IMR-90 (cell line): ENCODE results near the gene PCED1B. TPM values are rescaled to one million over a fixed set of nuclear protein-coding genes. Genes with fewer than 3 reads are reported as not detected.

ENCODE experiments used
- ATAC-seq: fragments of 200-7000 bp; cut with Tn5 transposase; 2 replicates; pipeline ENCODE4 v1.9.1; 2020; ENCODE audit warnings: low read depth, mild to moderate bottlenecking, moderate library complexity
- BruUV-seq: library from RNA; stranded (reverse); fragments of 400-500 nt; replicated peaks from 2 replicates; lab custom pipeline; 2021; lab: Mats Ljungman, UMichigan
- CTCF ChIA-PET: fragments of 300-600 bp; formaldehyde crosslinking; extraction: SDS; loops from one replicate; lab custom pipeline; 2021; ENCODE audit warnings: antibody characterized with exemption; lab: Yijun Ruan, JAX
- POLR2A ChIA-PET: fragments of 300-600 bp; sonication (Branson Sonifier 250); formaldehyde crosslinking; loops from one replicate; lab custom pipeline; 2022; ENCODE audit warnings: antibody characterized with exemption; ENCODE audit not compliant: unreplicated experiment; lab: Charles Lee
- DNase-seq: peaks from one replicate; pipeline ENCODE4 v3.0.0; 2013
- H2AFZ ChIP-seq: replicated peaks from 2 replicates; pipeline ENCODE3; 2013; ENCODE audit warnings: low read length, mild to moderate bottlenecking; ENCODE audit not compliant: poor library complexity
- H2AK5ac ChIP-seq: 2 replicates; pipeline ENCODE4 v1.6.1; 2013; ENCODE audit warnings: low read depth, low read length, inconsistent platforms
- H2AK9ac ChIP-seq: replicated peaks from 2 replicates; pipeline ENCODE3; 2013; ENCODE audit warnings: mild to moderate bottlenecking, low read depth, low read length, moderate library complexity; ENCODE audit not compliant: poor library complexity
- H2BK120ac ChIP-seq: 2 replicates; pipeline ENCODE4 v1.6.1; 2013; ENCODE audit warnings: low read depth, low read length, inconsistent platforms
- H2BK15ac ChIP-seq: 3 replicates; pipeline ENCODE4 v1.6.1; 2013; ENCODE audit warnings: low read depth, low read length, inconsistent platforms
- H2BK20ac ChIP-seq: 2 replicates; pipeline ENCODE4 v1.6.1; 2013; ENCODE audit warnings: low read depth, mild to moderate bottlenecking, inconsistent platforms, low read length, moderate library complexity
- H2BK5ac ChIP-seq: 2 replicates; pipeline ENCODE4 v1.6.1; 2013; ENCODE audit warnings: mild to moderate bottlenecking, low read depth, low read length, inconsistent platforms; ENCODE audit not compliant: poor library complexity, severe bottlenecking
- H3K14ac ChIP-seq: replicated peaks from 2 replicates; pipeline ENCODE4 v1.6.1; 2013; ENCODE audit warnings: low read depth, low read length, inconsistent platforms
- H3K18ac ChIP-seq: 2 replicates; pipeline ENCODE4 v1.6.1; 2013; ENCODE audit warnings: low read depth, low read length, control low read depth
- H3K23ac ChIP-seq: 2 replicates; pipeline ENCODE4 v1.6.1; 2013; ENCODE audit warnings: low read depth, low read length, inconsistent platforms
- H3K27ac ChIP-seq: 2 replicates; pipeline ENCODE4 v1.5.1; 2013; ENCODE audit warnings: mild to moderate bottlenecking, control low read depth, low read length; ENCODE audit not compliant: insufficient read depth
- H3K27me3 ChIP-seq: 2 replicates; pipeline ENCODE4 v1.6.1; 2013; ENCODE audit warnings: low read length; ENCODE audit not compliant: control insufficient read depth, insufficient read depth
- H3K36me3 ChIP-seq: 2 replicates; pipeline ENCODE4 v1.6.1; 2013; ENCODE audit warnings: low read length, mixed read lengths; ENCODE audit not compliant: control insufficient read depth, insufficient read depth
- H3K4ac ChIP-seq: 2 replicates; pipeline ENCODE4 v1.6.1; 2013; ENCODE audit warnings: low read depth, low read length, inconsistent platforms
- H3K4me1 ChIP-seq: 2 replicates; pipeline ENCODE4 v1.6.1; 2013; ENCODE audit warnings: low read length, mixed read lengths; ENCODE audit not compliant: control insufficient read depth, insufficient read depth
- H3K4me2 ChIP-seq: 2 replicates; pipeline ENCODE4 v1.6.1; 2013; ENCODE audit warnings: low read depth, mild to moderate bottlenecking, control low read depth, low read length, moderate library complexity
- H3K4me3 ChIP-seq: 2 replicates; pipeline ENCODE4 v1.5.1; 2013; ENCODE audit warnings: low read depth, mild to moderate bottlenecking, control low read depth, low read length, moderate library complexity; ENCODE audit not compliant: insufficient read depth
- H3K56ac ChIP-seq: 2 replicates; pipeline ENCODE4 v1.6.1; 2013; ENCODE audit warnings: low read length, inconsistent platforms; ENCODE audit not compliant: insufficient read depth; ENCODE audit errors: extremely low read depth
- H3K79me1 ChIP-seq, 2 experiments: 2 replicates each; pipeline ENCODE4 v1.6.1; 2013; ENCODE audit warnings: low read length in 2 of 2, inconsistent platforms in 1 of 2, low read depth in 1 of 2
- H3K9ac ChIP-seq: 2 replicates; pipeline ENCODE4 v1.6.1; 2013; ENCODE audit warnings: low read depth, low read length, control low read depth
- H3K9me1 ChIP-seq: 2 replicates; pipeline ENCODE4 v1.6.1; 2013; ENCODE audit warnings: low read length, inconsistent platforms; ENCODE audit not compliant: insufficient read depth
- H3K9me3 ChIP-seq: 2 replicates; pipeline ENCODE4 v1.6.1; 2013; ENCODE audit warnings: low read length; ENCODE audit not compliant: control insufficient read depth, insufficient read depth
- H4K20me1 ChIP-seq: 2 replicates; pipeline ENCODE4 v1.6.1; 2013; ENCODE audit warnings: low read length, inconsistent platforms; ENCODE audit not compliant: insufficient read depth
- H4K5ac ChIP-seq: 2 replicates; pipeline ENCODE4 v1.6.1; 2013; ENCODE audit warnings: mild to moderate bottlenecking, low read depth, low read length, control low read depth
- H4K8ac ChIP-seq, 2 experiments: 2 replicates each; pipeline ENCODE4 v1.6.1; 2013; ENCODE audit warnings: low read depth in 2 of 2, low read length in 2 of 2, control low read depth in 1 of 2, inconsistent platforms in 1 of 2
- H4K91ac ChIP-seq: 2 replicates; pipeline ENCODE4 v1.6.1; 2013; ENCODE audit warnings: low read depth, low read length, inconsistent platforms; ENCODE audit not compliant: insufficient read depth
- BHLHE40 ChIP-seq: fragments of 150-350 bp; IDR thresholded peaks from 2 replicates; pipeline ENCODE4 v1.6.1; 2016; ENCODE audit warnings: mild to moderate bottlenecking, low read depth, low read length
- CEBPB ChIP-seq: IDR thresholded peaks from 2 replicates; pipeline ENCODE4 v1.6.1; 2012; ENCODE audit warnings: low read depth, low read length, improper control_type of control experiment
- CHD1 ChIP-seq: IDR thresholded peaks from 2 replicates; pipeline ENCODE4 v1.6.1; 2012; ENCODE audit warnings: low read depth, low read length, improper control_type of control experiment
- FOS ChIP-seq: fragments of 150-350 bp; IDR thresholded peaks from 2 replicates; pipeline ENCODE4 v1.6.1; 2016; ENCODE audit warnings: low read depth, low read length
- MAFK ChIP-seq: IDR thresholded peaks from 2 replicates; pipeline ENCODE4 v1.6.1; 2012; ENCODE audit warnings: low read depth, low read length, improper control_type of control experiment
- MAZ ChIP-seq: IDR thresholded peaks from 2 replicates; pipeline ENCODE4 v1.6.1; 2012; ENCODE audit warnings: low read depth, mild to moderate bottlenecking, low read length, improper control_type of control experiment, moderate library complexity, borderline replicate concordance
- MXI1 ChIP-seq: IDR thresholded peaks from 2 replicates; pipeline ENCODE4 v1.6.1; 2012; ENCODE audit warnings: low read depth, mild to moderate bottlenecking, low read length, moderate library complexity, borderline replicate concordance
- NFE2L2 ChIP-seq: fragments of 150-350 bp; IDR thresholded peaks from 2 replicates; pipeline ENCODE4 v1.6.1; 2016; ENCODE audit warnings: low read depth, mild to moderate bottlenecking, low read length
- POLR2A ChIP-seq: IDR thresholded peaks from 2 replicates; pipeline ENCODE4 v1.6.1; 2012; ENCODE audit warnings: mild to moderate bottlenecking, low read depth, low read length
- RAD21 ChIP-seq: IDR thresholded peaks from 2 replicates; pipeline ENCODE4 v1.6.1; 2012; ENCODE audit warnings: low read length, improper control_type of control experiment
- RCOR1 ChIP-seq: IDR thresholded peaks from 2 replicates; pipeline ENCODE4 v1.6.1; 2012; ENCODE audit warnings: mild to moderate bottlenecking, low read length, improper control_type of control experiment; ENCODE audit not compliant: insufficient replicate concordance
- RFX5 ChIP-seq: IDR thresholded peaks from 2 replicates; pipeline ENCODE4 v1.8.0; 2012; ENCODE audit warnings: low read depth, mild to moderate bottlenecking, low read length, moderate library complexity
- SMC3 ChIP-seq: fragments of 150-350 bp; IDR thresholded peaks from 2 replicates; pipeline ENCODE4 v1.6.1; 2016; ENCODE audit warnings: low read depth, mild to moderate bottlenecking, antibody characterized with exemption, low read length, moderate library complexity
- WGBS, 2 experiments: methylation state at CpG; one replicate each; pipeline versions ENCODE4 v1.1.5 to v1.1.7; 2013; ENCODE audit warnings: missing lambda C conversion rate in 2 of 2; ENCODE audit not compliant: insufficient read length in 1 of 2; ENCODE audit errors: extremely low coverage in 2 of 2; 5-methylcytosine and 5-hydroxymethylcytosine counted together
- dilution Hi-C: fragments of 300-500 bp; cut with HindIII; formaldehyde crosslinking; loops from one replicate; pipeline ENCODE4 v1.14.3; 2018; ENCODE audit warnings: low sequenced_read_pairs; ENCODE audit not compliant: unreplicated experiment
- in situ Hi-C: fragments of 300-500 bp; cut with MboI; formaldehyde crosslinking; loops from 3 replicates; pipeline ENCODE4 v1.14.3; 2019; ENCODE audit warnings: low sequenced_read_pairs, inconsistent platforms, mixed read lengths
- intact Hi-C: fragments of 100-400 bp; cut with micrococcal nuclease; formaldehyde crosslinking; loops from 2 replicates; pipeline ENCODE4 v1.10.0; 2022
- polyA plus RNA-seq, 3 experiments: library from polyadenylated mRNA; depleted of rRNA; stranded (reverse); fragments of >200 nt; gene quantifications; 2 replicates each; pipeline ENCODE4 v1.2.3, GENCODE V29; 2012; ENCODE audit warnings: low replicate concordance in 1 of 3
- total RNA-seq: library from RNA; depleted of rRNA; stranded (reverse); fragments of >200 nt; gene quantifications from 2 replicates; pipeline ENCODE4 v1.2.3, GENCODE V29; 2012
- TF ChIP-seq, protein P1 (sequence below): fragments of 150-350 bp; IDR thresholded peaks from 2 replicates; pipeline ENCODE4 v1.6.1; 2017; ENCODE audit warnings: mild to moderate bottlenecking, antibody characterized with exemption, low read length, low read depth
- TF ChIP-seq, protein P2 (sequence below): conservative IDR thresholded peaks from 2 replicates; pipeline ENCODE4 v1.5.1; 2012; ENCODE audit warnings: mild to moderate bottlenecking, low read depth, low read length, improper control_type of control experiment
- TF ChIP-seq, protein P3 (sequence below): fragments of 150-350 bp; IDR thresholded peaks from 2 replicates; pipeline ENCODE4 v1.6.1; 2016; ENCODE audit warnings: low read depth, mild to moderate bottlenecking, low read length, moderate library complexity, borderline replicate concordance

The PCED1B gene
- total and polyA plus RNA-seq, 2 of the 4 experiments (the other 2 are of a cell fraction), result 0.36 to 2.6 TPM

DNA sequence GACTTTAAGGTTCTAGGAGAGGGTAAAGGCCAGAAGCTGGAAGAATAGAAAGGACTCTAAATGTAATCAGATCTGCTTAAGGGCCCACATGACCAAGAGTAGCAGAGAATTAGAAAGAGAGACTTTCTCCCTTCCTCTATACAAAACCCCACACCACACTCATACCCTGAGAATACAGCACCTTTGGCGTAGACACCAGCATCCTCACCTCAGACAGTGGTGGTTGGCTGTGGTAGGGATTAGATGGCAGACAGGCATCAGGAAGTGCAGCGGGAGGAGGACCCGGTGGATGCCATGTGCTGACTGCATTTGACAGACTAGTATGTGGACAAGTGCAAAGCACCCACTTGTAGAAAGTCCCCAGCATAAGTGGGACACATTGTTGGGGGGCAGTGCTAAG lies 98.6 kb downstream of the PCED1B start:
- in situ Hi-C loops, result no loop called here
- no peak overlapping the region for H2BK5ac ChIP-seq

More for the DNA sequence above, 98.6 kb downstream of the PCED1B start:
- no peak overlapping the region for H2AK5ac ChIP-seq
- H3K9ac ChIP-seq, result no peak overlapping the region
- H4K20me1 ChIP-seq, result no peaks in the 10 kb centered on the region
- no peak for TF ChIP-seq FOS
- TF ChIP-seq MAFK, result no peak
- TF ChIP-seq BHLHE40, result no peak
- no peak for TF ChIP-seq RAD21
- no peak for TF ChIP-seq CHD1
- no peak for TF ChIP-seq SMC3
- no peak for TF ChIP-seq MXI1
- TF ChIP-seq, protein P1, sequence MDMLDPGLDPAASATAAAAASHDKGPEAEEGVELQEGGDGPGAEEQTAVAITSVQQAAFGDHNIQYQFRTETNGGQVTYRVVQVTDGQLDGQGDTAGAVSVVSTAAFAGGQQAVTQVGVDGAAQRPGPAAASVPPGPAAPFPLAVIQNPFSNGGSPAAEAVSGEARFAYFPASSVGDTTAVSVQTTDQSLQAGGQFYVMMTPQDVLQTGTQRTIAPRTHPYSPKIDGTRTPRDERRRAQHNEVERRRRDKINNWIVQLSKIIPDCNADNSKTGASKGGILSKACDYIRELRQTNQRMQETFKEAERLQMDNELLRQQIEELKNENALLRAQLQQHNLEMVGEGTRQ, result no peak
- TF ChIP-seq, protein P2, sequence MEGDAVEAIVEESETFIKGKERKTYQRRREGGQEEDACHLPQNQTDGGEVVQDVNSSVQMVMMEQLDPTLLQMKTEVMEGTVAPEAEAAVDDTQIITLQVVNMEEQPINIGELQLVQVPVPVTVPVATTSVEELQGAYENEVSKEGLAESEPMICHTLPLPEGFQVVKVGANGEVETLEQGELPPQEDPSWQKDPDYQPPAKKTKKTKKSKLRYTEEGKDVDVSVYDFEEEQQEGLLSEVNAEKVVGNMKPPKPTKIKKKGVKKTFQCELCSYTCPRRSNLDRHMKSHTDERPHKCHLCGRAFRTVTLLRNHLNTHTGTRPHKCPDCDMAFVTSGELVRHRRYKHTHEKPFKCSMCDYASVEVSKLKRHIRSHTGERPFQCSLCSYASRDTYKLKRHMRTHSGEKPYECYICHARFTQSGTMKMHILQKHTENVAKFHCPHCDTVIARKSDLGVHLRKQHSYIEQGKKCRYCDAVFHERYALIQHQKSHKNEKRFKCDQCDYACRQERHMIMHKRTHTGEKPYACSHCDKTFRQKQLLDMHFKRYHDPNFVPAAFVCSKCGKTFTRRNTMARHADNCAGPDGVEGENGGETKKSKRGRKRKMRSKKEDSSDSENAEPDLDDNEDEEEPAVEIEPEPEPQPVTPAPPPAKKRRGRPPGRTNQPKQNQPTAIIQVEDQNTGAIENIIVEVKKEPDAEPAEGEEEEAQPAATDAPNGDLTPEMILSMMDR, result no peak
- no peak for TF ChIP-seq NFE2L2
- no peak for TF ChIP-seq MAZ
- TF ChIP-seq POLR2A, result no peak
- TF ChIP-seq RFX5, result no peak
- TF ChIP-seq, protein P3, sequence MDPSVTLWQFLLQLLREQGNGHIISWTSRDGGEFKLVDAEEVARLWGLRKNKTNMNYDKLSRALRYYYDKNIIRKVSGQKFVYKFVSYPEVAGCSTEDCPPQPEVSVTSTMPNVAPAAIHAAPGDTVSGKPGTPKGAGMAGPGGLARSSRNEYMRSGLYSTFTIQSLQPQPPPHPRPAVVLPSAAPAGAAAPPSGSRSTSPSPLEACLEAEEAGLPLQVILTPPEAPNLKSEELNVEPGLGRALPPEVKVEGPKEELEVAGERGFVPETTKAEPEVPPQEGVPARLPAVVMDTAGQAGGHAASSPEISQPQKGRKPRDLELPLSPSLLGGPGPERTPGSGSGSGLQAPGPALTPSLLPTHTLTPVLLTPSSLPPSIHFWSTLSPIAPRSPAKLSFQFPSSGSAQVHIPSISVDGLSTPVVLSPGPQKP, result no peak
- no peak for TF ChIP-seq CEBPB
- no peak for TF ChIP-seq RCOR1
- no peak overlapping the region for H3K18ac ChIP-seq
- no peaks in the 10 kb centered on the region for H3K9me3 ChIP-seq
- H3K9me1 ChIP-seq, result 0 out of 2 replicates have a peak, but pooled peaks cover 2% of the 10 kb centered on the region
- no peak overlapping the region for H2AFZ ChIP-seq
- H4K91ac ChIP-seq, result no peak overlapping the region
- no peaks in the 10 kb centered on the region for H3K79me1 ChIP-seq
- WGBS, 2 experiments, result no CpG with 5 or more reads among the region's 3 CpGs
- dilution Hi-C loops, result no loop called here
- H2AK9ac ChIP-seq, result peak overlapping the region; percentile 23
- no TSS peak for BruUV-seq
- H2BK120ac ChIP-seq, result no peak overlapping the region
- no peak overlapping the region for H3K4me2 ChIP-seq
- no peak overlapping the region for H2BK15ac ChIP-seq
- no peaks in the 10 kb centered on the region for H3K36me3 ChIP-seq
- no peak overlapping the region for H4K8ac ChIP-seq
- intact Hi-C loops, result no loop called here
- no peaks in the 10 kb centered on the region; the same call in 1 of the 2 replicates for H3K4me1 ChIP-seq
- no peak overlapping the region for H3K14ac ChIP-seq
- no peak overlapping the region for H3K4me3 ChIP-seq
- no peak overlapping the region for H3K27ac ChIP-seq
- H3K4ac ChIP-seq, result no peak overlapping the region
- H2BK20ac ChIP-seq, result no peak overlapping the region
- no peak for DNase-seq
- H4K5ac ChIP-seq, result no peak overlapping the region
- ChIA-PET CTCF (no interaction called here), POLR2A (no interaction called here)
- no peak for ATAC-seq
- no peaks in the 10 kb centered on the region for H3K27me3 ChIP-seq
- no peak overlapping the region for H3K23ac ChIP-seq
- no peak overlapping the region for H3K56ac ChIP-seq
